Astrocyte (in vitro differentiated cells and primary cell): ENCODE results near the gene SHISA9. TPM values are rescaled to one million over a fixed set of nuclear protein-coding genes. Genes with fewer than 3 reads are reported as not detected.

Experiments
- DNase-seq: peaks from one replicate; pipeline ENCODE4 v3.0.0-alpha.2; 2010; ENCODE audit warnings: low read depth
- FAIRE-seq: peaks from 2 replicates; lab custom pipeline; 2011; peaks lifted over from hg19 to GRCh38; lab: Jason Lieb, UNC
- H2AFZ ChIP-seq: 2 replicates; pipeline ENCODE4 v1.6.0; 2012; ENCODE audit warnings: low read depth, low read length, inconsistent platforms
- H3K27ac ChIP-seq: 2 replicates; pipeline ENCODE4 v1.5.1; 2011; ENCODE audit warnings: low read depth, low read length, inconsistent platforms
- H3K27me3 ChIP-seq: 2 replicates; pipeline ENCODE4 v1.6.0; 2011; ENCODE audit warnings: low read length, inconsistent platforms; ENCODE audit not compliant: insufficient read depth
- H3K36me3 ChIP-seq: 2 replicates; pipeline ENCODE4 v1.5.1; 2011; ENCODE audit warnings: low read length, inconsistent platforms; ENCODE audit not compliant: insufficient read depth
- H3K4me1 ChIP-seq: 2 replicates; pipeline ENCODE4 v1.5.1; 2011; ENCODE audit warnings: low read length, inconsistent platforms; ENCODE audit not compliant: insufficient read depth
- H3K4me2 ChIP-seq: 2 replicates; pipeline ENCODE4 v1.6.0; 2012; ENCODE audit warnings: low read length, inconsistent platforms
- H3K4me3 ChIP-seq: 2 replicates; pipeline ENCODE4 v1.5.1; 2011; ENCODE audit warnings: low read depth, mild to moderate bottlenecking, low read length, inconsistent platforms; ENCODE audit not compliant: insufficient read depth
- H3K79me2 ChIP-seq: 2 replicates; pipeline ENCODE4 v1.6.0; 2012; ENCODE audit warnings: mild to moderate bottlenecking, low read length, inconsistent platforms; ENCODE audit not compliant: insufficient read depth
- H3K9ac ChIP-seq: 2 replicates; pipeline ENCODE4 v1.6.0; 2012; ENCODE audit warnings: mild to moderate bottlenecking, low read length, inconsistent platforms
- H3K9me3 ChIP-seq: 2 replicates; pipeline ENCODE4 v1.5.1; 2012; ENCODE audit warnings: low read depth, mild to moderate bottlenecking, low read length, inconsistent platforms; ENCODE audit not compliant: insufficient read depth
- H4K20me1 ChIP-seq: 2 replicates; pipeline ENCODE4 v1.6.0; 2012; ENCODE audit warnings: low read length, inconsistent platforms; ENCODE audit not compliant: insufficient read depth
- H3K27ac Mint-ChIP-seq: one replicate; pipeline ENCODE4 v1.8.0; 2021; ENCODE audit warnings: mild to moderate bottlenecking, mixed read lengths; ENCODE audit not compliant: unreplicated experiment
- H3K27me3 Mint-ChIP-seq: one replicate; pipeline ENCODE4 v1.8.0; 2021; ENCODE audit warnings: low read depth, mixed read lengths; ENCODE audit not compliant: unreplicated experiment
- H3K36me3 Mint-ChIP-seq: one replicate; pipeline ENCODE4 v1.8.0; 2021; ENCODE audit warnings: low read depth, mixed read lengths; ENCODE audit not compliant: unreplicated experiment
- H3K4me1 Mint-ChIP-seq: one replicate; pipeline ENCODE4 v1.8.0; 2021; ENCODE audit warnings: low read depth, mixed read lengths; ENCODE audit not compliant: unreplicated experiment
- H3K4me3 Mint-ChIP-seq: one replicate; pipeline ENCODE4 v1.8.0; 2021; ENCODE audit warnings: mild to moderate bottlenecking, moderate library complexity, mixed read lengths; ENCODE audit not compliant: unreplicated experiment
- H3K9me3 Mint-ChIP-seq: one replicate; pipeline ENCODE4 v1.8.0; 2021; ENCODE audit warnings: mild to moderate bottlenecking, mixed read lengths; ENCODE audit not compliant: unreplicated experiment
- CTCF ChIP-seq: IDR thresholded peaks from 2 replicates; pipeline ENCODE4 v1.5.1; 2011; ENCODE audit warnings: low read depth, mild to moderate bottlenecking, inconsistent platforms, low read length, moderate library complexity; ENCODE audit not compliant: insufficient read depth
- EZH2 ChIP-seq: IDR thresholded peaks from 2 replicates; pipeline ENCODE4 v1.6.1; 2012; ENCODE audit warnings: mild to moderate bottlenecking, low read length, inconsistent platforms; ENCODE audit not compliant: insufficient read depth
- total RNA-seq: library from RNA; stranded (reverse); gene quantifications from 2 replicates; pipeline ENCODE4 v1.2.1, GENCODE V29; 2021

SHISA9 gene
- total RNA-seq, 1 donor from 2014 or later, result 73.0 TPM

- H3K27me3 Mint-ChIP-seq, result no peaks in the 10 kb centered on the region
- H3K9me3 Mint-ChIP-seq, result no peaks in the 10 kb centered on the region
- no peaks in the 10 kb centered on the region for H3K79me2 ChIP-seq
- no peak overlapping the region for H3K4me3 ChIP-seq
- peaks cover 46% of the 10 kb centered on the region for H3K27me3 ChIP-seq
- H3K36me3 Mint-ChIP-seq, result peaks cover 2% of the 10 kb centered on the region
- no peaks in the 10 kb centered on the region for H3K9me3 ChIP-seq
- no peak overlapping the region for H3K27ac ChIP-seq
- peaks cover 4% of the 10 kb centered on the region for H3K4me1 ChIP-seq
- no peak for DNase-seq
- H3K36me3 ChIP-seq, result no peaks in the 10 kb centered on the region
- no peak overlapping the region for H3K9ac ChIP-seq
- peak overlapping the region; percentile 96 for H3K4me3 Mint-ChIP-seq
- TF ChIP-seq CTCF (no peak), EZH2 (no peak)
- peak overlapping the region; percentile 81 for H3K27ac Mint-ChIP-seq
- no peaks in the 10 kb centered on the region for H4K20me1 ChIP-seq
- H3K4me2 ChIP-seq, result peak overlapping the region; percentile 69
- H2AFZ ChIP-seq, result peak overlapping the region; percentile 41
- peaks cover 20% of the 10 kb centered on the region for H3K4me1 Mint-ChIP-seq
- FAIRE-seq, result no peak
Observed at GRCh38 chr16:12903407-12904328, 2.3 kb downstream of the SHISA9 start.

GRCh38 chr16:12904329-12904671 is 2.9 kb downstream of the SHISA9 start:
- Histone ChIP-seq H3K4me3 (no peak overlapping the region), H3K36me3 (no peaks in the 10 kb centered on the region), H3K79me2 (no peaks in the 10 kb centered on the region), H3K4me2 (no peak overlapping the region), H3K27me3 (peaks cover 43% of the 10 kb centered on the region), H3K9ac (no peak overlapping the region), H3K9me3 (no peaks in the 10 kb centered on the region), H3K4me1 (peaks cover 4% of the 10 kb centered on the region), H4K20me1 (no peaks in the 10 kb centered on the region), H2AFZ (no peak overlapping the region), H3K27ac (no peak overlapping the region)
- Mint-ChIP-seq H3K27ac (no peak overlapping the region), H3K4me1 (peaks cover 19% of the 10 kb centered on the region), H3K4me3 (peak overlapping the region; percentile 96), H3K9me3 (no peaks in the 10 kb centered on the region), H3K36me3 (peaks cover 2% of the 10 kb centered on the region), H3K27me3 (no peaks in the 10 kb centered on the region)
- TF ChIP-seq EZH2 (no peak), CTCF (no peak)
- FAIRE-seq (no peak), DNase-seq (no peak)

GRCh38 chr16:12906271-12906670 is 4.9 kb downstream of the SHISA9 start:
- H3K9ac ChIP-seq, result no peak overlapping the region
- H2AFZ ChIP-seq, result no peak overlapping the region
- H3K27me3 ChIP-seq, result peaks cover 35% of the 10 kb centered on the region
- no peaks in the 10 kb centered on the region for H3K36me3 ChIP-seq
- H3K4me1 Mint-ChIP-seq, result peaks cover 7% of the 10 kb centered on the region
- H3K27ac ChIP-seq, result no peak overlapping the region
- H3K27ac Mint-ChIP-seq, result no peak overlapping the region
- FAIRE-seq, result no peak
- peaks cover 6% of the 10 kb centered on the region for H3K36me3 Mint-ChIP-seq
- no peak for DNase-seq
- no peaks in the 10 kb centered on the region for H3K9me3 ChIP-seq
- no peaks in the 10 kb centered on the region for H3K9me3 Mint-ChIP-seq
- H3K27me3 Mint-ChIP-seq, result no peaks in the 10 kb centered on the region
- H4K20me1 ChIP-seq, result no peaks in the 10 kb centered on the region
- H3K79me2 ChIP-seq, result no peaks in the 10 kb centered on the region
- no peak overlapping the region for H3K4me3 Mint-ChIP-seq
- no peak for TF ChIP-seq CTCF
- no peak for TF ChIP-seq EZH2
- H3K4me3 ChIP-seq, result no peak overlapping the region
- peaks cover 4% of the 10 kb centered on the region for H3K4me1 ChIP-seq
- H3K4me2 ChIP-seq, result no peak overlapping the region
